GM19397 (cell line): ENCODE results near the gene TTLL11.
"Not testable (repeated sequence)": the region's sequence is repeated elsewhere in the genome, so short reads cannot be mapped to it uniquely, and the experiment has no call there.

ENCODE experiments used
- ATAC-seq: cut with Tn5 transposase; IDR thresholded peaks from one replicate; pipeline ENCODE4 v1.9.1; 2021; ENCODE audit warnings: mild to moderate bottlenecking, moderate library complexity; ENCODE audit not compliant: unreplicated experiment

TTLL11 gene

DNA sequence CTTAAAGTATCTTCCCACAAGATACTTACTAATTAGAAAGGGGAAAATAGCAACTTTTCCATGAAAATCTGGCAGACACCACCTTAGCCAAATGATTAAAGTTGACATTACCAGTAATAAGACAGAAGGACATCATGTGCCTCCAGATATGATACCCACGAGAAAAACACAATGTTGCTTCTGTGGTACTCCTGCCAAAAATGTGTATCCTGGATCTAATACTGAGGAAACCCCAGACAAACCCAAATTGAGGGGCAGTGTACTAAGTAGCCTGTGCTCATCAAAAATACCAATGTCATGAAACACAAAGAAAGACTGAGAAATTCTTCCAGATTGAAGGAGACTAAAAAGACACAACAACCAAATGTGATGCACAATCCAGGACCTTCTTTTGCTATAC lies 85.3 kb downstream of the TTLL11 start:
- no peak for ATAC-seq

DNA sequence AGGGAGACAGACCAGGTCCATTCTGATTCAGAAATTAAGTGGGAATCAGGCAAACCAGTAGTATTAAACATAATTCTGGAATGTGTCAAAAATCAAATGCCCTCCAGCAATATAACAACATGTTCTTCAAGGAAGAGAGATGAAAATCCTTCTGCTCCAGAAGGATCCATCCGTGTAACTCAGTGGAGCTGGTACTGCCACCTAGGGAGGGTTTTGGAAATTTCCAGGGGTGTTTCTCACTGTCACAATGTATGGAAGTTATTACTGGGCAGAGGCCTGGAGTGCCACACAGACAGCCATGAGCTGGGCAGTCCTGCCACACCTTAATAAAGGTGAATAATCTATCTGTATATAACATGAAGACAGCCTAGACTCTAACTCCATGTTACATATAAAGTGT lies 87.5 kb downstream of the TTLL11 start:
- no peak for ATAC-seq

DNA sequence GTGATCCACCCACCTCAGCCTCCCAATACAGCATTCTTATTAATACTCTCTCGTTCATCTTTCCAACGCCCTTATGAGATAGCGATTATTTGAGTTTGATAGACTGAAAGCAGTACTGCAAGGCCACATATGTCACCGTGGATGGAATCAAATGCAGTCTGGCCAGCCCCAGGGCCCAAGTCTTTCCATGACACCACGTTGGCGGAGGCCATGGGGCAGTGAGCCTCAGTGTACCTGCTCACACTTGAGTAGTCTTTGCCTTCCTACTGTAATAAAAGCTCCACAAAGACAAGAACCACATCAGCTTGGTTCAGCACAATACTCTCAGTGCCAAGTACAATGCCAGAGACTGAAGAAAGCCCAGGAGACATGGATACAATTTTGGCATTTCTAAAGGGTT lies 88.5 kb downstream of the TTLL11 start:
- ATAC-seq = no peak

DNA sequence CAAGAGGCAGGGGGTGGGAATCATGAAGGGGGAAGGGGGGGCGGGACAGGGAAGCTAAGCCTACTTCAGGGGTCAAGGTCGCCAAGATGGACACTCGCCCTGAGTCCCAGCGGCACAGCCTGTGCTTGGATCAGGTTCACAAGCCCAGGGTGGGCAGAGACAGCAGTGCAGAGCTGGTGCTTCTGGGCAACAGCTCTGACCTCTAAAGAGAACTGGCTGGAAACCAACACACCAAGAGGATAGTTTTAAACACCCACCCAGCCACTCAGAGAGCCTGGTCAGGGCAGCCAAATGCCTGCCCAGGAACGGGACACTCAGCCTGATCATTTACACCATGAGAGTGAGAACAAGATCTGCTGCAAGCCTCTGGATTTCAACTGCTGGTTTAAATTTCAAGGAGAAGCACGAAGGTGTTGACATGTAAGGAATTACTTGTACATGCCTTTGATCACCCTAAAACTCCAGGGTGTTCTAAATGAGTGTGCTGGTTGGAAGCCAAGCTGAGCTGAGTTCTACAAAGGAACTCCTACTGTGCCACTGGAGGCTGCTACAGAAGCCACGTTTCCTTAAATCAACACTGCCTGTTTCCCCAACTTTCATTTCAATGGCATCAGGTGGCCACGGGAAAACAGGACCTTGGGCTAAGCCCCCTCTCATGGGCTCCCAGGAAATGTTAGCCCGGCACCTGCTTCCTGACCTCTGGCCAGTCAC lies 91.5 kb downstream of the TTLL11 start:
- no peak for ATAC-seq

DNA sequence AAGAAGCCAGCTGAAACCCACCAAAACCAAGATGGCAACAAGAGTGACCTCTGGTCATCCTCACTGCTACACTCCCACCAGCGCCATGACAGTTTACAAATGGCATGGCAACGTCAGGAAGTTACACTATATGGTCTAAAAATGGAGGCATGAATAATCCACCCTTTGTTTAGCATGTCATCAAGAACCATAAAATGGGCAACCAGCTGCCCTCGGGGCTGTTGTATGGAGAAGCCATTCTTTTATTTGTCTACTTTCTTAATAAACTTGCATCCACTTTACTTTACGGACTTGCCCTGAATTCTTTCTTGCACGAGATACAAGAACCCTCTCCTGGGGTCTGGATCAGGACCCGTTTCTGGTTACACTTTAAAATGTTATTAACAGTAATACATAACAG lies 92.6 kb downstream of the TTLL11 start:
- not testable (repeated sequence) for ATAC-seq

DNA sequence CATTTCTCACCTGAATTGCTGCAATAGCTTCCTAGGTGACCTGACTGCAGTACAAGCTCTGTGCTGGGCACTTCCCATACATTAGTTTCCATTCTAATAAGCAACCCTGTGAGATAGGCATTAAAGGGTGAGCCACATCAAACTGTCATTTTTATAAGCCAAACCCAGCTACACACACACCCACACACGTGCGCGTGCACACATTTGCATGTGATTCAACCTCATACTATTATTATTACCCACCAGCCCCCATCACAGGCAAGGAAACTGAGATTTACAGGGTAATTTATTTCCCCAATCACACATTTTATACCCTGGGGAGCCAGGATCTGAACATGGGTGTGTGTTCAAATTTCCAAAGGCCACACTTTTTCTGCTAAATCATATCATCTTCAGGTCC lies 93.6 kb downstream of the TTLL11 start:
- no peak for ATAC-seq

DNA sequence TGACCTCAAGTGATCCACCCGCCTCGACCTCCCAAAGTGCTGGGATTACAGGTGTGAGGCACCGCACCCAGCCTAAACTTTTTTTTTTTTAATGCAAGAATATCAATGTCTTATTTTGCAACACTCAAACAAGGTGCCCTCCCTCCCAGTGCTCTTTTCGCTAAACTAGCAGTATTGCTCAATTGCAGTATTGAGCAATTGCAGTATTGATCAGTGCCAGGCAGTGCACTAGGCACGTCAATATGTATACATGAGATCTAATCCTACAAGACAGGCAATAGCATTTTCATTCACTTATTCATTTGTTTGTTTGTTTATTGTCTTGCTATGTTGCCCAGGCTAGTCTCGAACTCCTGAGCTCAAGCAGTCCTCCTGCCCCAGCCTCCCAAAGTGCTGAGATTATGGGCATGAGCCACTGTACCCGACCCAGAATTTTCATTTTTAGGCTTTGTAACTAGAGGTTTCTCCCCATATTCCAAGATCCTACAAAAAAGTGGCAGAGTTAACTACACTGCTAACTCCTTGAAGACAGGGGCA lies 94.5 kb downstream of the TTLL11 start:
- no peak for ATAC-seq

DNA sequence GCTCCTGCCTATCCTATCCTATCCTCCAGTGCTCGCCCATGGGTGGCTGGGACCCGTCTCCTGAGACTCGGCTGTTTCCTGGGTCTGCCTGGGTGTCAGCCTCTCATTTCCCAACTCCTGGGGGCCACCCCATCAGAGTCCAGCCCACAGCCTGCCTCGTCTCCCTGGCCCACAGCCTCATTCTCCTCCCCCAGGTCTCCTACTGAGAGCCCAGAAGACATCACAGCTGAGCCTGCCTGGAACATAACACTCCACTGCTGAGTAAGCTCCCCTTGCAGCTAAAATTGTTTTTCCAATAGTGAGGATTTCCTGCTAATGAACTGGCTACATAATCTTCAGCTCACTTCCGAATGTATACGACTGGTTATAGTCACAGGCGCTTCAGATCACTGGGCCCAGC lies 95.3 kb downstream of the TTLL11 start:
- no peak for ATAC-seq

DNA sequence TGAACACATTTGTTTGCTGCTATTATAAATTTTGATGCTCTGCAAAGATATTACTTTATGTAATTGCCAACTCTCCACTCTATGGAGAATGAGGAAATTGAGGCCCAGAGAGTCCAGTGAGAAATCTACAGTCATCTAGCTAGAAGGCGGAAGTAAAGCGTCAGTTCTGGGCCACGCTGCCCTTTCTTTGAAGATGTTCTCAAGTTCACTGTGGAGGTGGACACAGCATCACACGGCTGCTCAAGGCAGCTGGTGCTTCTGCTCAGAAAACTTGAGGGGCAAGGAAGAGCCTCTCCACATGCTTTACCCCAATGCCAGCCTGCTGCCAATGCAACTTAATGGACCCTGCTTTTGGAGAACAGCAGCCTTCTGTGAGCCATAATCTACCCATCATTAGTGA lies 96.3 kb downstream of the TTLL11 start:
- ATAC-seq = no peak

DNA sequence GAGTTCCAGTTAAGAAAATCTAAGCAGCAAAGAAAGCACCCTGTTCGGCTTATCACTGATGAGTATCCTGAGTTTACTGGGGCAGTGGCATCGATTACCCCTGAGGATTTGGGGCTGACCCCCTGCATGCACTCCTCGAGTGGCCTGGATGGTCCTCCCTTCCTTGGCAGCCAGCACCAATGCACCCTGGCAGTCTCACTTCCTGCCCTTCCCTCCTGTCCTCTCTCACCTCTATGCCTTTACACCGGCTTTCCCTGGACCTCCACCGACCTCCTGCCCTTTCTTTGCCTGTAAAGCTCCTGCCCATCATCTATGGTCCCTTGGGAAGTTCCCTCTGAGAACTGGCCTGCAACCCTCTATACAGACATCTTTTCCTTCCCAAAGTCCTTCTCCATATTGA lies 97.1 kb downstream of the TTLL11 start:
- no peak for ATAC-seq

DNA sequence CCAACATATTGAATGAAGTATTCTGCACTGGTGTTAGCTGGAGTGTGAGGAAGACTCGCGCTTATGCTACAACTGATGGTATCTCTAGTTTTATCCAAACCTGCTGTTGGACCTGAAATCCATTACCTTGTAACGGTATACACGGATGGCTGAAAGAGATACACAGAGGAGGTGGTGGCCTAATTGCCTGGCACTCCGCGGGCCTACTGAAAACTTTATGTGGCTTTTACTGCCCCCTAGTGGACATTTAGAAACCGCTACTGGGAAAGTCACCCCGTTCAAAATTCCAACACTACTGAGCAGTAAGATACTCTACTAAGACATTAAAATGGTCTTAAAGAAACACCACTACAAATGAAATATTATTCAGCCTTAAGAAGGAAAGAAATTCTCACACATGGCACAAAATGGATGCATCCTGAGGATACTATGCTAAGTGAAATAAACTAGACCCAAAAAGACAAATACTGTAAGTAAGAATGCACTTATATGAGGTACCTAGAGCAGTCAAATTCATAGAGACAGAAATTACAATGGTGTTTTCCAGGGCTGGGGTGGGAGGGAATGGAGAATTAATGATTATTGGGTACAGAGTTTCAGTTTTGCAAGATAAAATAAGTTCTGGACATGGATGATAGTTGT lies 100.4 kb downstream of the TTLL11 start:
- no peak for ATAC-seq

DNA sequence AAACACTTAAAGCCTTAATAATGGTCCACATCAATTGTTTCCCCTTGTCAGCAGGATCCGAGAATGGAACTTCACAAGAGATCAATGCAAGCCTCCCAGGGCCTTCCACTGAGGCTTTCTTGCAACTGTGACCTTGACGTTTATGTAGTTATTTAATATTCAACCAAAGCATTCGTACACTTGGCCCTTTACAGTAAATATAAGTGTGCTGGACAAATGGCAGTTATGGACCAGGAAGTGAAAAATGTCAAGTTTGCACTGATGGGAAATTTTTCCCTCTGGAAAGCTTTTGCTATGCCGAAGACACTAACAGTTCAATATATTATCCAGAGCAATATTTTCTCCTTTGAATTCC lies 101.8 kb downstream of the TTLL11 start:
- no peak for ATAC-seq

DNA sequence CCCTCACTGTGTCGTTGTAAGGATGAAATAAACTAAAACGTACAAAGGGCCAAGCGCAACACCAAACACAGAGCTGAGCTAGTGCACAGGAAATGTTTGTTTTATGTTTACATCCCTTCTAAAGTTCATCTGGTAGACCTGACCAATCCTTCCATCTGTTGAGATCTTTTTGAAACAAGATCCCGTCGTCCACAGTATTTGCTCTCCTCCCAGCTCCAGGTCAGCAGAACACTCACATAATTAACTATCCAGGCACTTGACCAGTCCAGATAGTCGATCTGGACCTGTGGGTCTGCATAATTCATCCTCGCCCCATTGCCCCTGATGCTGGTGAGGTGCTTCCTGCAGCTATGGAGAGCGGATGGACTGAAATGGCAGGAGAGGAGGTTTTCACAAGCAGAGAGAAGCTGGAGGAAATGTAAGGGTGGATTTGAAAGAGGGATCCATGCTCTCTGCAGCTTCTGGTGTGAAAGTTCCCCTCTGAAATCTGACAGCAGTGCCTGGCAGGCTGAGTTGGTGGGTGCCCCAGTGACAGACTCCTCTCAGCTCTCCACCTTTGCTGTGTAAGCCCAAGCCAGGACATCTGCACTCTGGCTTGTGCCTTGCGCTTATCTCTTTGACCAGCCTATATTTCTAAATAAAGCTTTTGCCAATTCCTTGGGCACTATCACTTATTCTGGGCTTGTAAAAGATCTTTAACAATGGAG lies 102.4 kb downstream of the TTLL11 start:
- ATAC-seq = no peak

DNA sequence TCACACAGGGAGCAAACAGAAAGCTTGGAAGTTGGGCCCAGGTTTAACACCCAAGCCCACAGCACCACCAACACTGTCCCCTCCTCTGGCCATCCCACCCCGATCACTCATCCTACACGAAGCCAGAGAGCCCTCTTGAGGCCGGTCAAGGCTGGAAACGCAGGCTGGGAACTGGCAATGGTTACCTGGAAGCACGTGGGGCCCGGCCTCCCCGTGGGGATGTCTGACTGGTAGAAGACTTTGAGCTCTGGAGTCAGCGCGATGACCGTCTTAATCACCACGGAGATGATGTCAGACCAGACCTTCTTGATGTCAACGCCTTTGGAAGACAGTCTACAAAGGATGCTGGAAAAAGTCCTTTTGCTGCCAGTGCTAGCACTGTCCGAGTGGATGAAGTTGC lies 104.1 kb downstream of the TTLL11 start:
- ATAC-seq = no peak

DNA sequence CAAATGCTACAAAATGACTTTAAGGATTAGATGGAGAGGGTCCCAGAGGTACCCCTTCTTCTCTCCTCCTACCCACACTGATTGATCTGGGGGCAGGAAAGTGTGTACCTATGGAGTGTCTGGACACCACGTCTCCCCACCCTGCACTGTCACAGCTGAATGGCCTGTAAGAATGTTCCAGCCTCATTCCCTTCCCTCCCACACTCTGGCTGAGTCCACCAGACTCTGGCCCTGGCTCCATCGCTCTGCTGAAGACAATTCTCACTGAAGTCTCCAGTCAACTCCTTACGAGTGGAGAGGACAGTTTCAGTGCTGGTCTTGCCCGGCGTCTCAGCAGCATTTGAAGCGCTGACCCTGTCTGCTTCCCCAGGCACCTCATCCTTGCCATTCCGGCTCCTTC lies 105.8 kb downstream of the TTLL11 start:
- ATAC-seq = no peak

DNA sequence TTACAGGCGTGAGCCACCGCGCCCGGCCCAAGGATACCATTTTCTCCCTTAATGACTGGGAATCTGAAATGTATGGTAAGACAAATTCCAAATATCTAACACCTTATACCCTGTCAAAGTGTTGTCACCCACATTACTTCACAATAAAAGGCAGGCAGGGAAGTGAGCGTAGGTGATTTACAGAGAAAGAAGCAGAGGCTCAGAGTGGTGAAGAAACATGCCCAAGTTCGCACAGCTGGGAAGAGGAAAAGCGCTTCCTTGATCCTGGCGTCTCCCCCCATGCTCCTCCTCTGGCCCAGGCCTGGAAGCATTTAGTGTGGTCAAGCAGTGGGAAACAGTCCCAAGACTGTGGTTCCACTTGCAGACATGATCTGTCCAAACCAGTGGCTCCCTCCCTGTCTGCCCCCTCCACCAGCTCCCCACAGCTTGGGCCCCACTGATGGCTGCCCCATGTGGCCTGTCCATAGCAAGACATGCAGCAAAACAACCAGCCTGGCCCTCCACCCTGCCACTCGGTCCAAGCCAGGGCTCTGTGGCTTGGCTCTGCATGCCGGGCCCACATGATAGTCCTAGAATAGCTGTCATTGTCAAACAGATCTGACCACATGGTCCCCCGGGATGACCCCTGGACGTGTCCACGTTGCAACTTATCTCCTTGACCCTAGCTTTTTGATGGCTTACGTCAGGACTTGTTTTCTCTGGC lies 107.2 kb downstream of the TTLL11 start:
- no peak for ATAC-seq

DNA sequence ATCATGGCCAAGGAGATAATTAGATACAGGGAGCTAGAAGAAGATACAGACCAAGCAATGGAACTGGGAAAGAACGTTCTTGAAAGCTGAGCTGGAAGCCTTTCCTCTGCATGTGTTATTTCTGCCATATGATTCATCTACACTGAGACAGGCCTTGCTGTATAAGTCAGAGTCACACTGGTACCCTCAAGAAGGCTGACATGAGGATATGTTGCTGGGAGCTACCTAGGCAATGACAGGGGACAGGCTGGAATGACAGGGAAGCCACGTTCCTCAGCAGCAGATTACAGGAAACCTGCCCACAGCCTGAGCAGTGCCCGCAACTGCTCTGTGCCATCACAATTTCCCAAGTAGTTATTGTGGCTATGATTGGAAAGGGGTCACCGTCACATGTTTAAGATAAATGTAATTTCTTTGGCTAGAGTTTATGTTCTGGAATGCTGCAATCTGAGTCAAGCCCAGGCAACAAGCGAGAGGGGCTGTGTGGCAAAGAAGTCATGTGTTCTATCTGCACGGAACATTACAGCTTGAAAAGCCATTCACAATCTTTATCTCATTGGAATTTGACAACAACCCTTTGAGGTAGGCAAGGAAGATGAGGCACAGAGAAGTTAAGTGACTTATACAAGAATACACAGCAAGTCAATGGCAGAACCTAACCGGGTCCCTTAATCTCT lies 108.2 kb downstream of the TTLL11 start:
- ATAC-seq = no peak

DNA sequence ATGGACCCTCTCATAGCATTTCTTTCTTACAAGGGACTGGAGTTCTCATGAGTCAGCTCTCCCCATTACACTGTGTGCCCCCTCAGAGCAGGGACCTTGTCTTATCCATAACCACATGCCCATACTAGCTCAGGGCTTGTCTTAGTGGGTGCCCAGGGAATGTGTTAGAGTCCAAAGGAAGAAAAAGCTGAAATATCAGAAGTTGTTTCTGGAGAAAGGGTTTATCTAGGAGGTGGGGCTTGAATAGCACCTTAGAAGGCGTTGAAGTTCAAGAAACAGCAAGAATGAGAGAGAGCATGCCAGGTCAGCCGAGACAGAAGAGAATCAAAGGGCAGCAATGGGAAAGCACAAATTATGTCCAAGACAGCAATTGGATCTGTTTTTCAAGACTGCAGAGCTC lies 109.4 kb downstream of the TTLL11 start:
- ATAC-seq = no peak

DNA sequence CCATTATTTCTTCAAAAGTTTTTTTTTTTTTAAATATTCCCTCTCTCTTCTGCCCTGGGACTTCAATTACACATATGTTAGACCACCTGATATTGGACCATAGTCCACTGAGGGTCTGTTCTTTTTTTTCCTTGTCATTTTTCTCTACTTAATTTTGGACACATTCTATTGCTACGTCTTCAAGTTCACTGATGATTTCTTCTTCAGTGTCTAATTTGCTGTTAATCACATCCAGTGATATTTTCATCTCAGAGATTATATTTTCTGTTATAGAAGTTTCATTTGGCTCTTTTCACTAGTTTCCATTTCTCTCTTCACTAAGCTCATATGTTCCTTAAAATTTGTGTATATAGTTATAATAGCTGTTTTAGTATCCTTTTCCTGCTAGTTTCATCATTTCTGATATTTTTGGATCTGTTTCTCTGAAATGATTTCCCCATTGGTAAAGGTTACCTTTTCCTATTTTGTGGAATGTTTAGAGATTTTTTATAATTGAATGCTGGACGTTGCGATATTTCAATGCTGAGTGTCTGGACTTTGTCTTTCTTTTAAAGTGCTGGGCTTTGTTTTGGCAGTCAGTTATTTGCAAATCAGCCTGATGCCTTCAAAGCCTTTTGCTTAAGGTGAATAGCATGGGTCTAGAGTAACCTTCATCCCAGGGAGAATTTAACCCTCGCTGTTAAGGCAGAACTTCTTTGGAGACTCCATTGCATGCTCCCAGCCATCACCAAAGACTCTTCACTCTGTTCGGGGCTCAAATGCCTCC lies 111.8 kb downstream of the TTLL11 start:
- ATAC-seq = no peak

DNA sequence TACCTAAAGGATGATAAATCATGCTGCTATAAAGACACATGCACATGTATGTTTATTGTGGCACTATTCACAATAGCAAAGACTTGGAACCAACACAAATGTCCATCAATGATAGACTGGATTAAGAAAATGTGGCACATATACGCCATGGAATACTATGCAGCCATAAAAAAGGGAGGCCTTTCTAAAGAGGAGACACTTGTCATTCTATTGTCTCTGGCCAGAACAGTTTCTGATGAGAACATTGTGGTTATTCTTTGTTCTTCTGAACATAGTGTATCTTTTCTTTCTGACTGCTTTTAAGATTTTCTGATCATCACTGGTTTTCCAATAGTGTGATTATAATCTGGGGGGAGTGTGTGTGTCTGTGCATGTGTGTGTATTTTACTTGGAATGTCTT lies 112.4 kb downstream of the TTLL11 start:
- ATAC-seq = not testable (repeated sequence)
